Hepatocyte (in vitro differentiated cells): Measurements from ENCODE around the gene ESR1. TPM values are rescaled to one million over a fixed set of nuclear protein-coding genes. Genes with fewer than 3 reads are reported as not detected.

Experiments used
- DNase-seq: peaks from one replicate; pipeline ENCODE4 v3.0.0-alpha.2; 2016; ENCODE audit warnings: low spot score
- H2AFZ ChIP-seq: fragments of 200-600 bp; sonication (generic); 2 replicates; pipeline ENCODE4 v1.6.0; 2016; ENCODE audit warnings: antibody characterized with exemption, mild to moderate bottlenecking
- H3K27ac ChIP-seq: fragments of 200-600 bp; sonication (generic); 2 replicates; pipeline ENCODE4 v1.5.1; 2016; ENCODE audit warnings: mild to moderate bottlenecking
- H3K27me3 ChIP-seq: fragments of 200-600 bp; sonication (generic); 2 replicates; pipeline ENCODE4 v1.6.1; 2016
- H3K36me3 ChIP-seq: fragments of 200-600 bp; sonication (generic); replicated peaks from 2 replicates; pipeline ENCODE4 v1.5.1; 2016; ENCODE audit warnings: low read depth; ENCODE audit not compliant: insufficient read depth
- H3K4me1 ChIP-seq: fragments of 200-600 bp; sonication (generic); 2 replicates; pipeline ENCODE4 v1.5.1; 2016; ENCODE audit warnings: mild to moderate bottlenecking, moderate library complexity; ENCODE audit not compliant: insufficient read depth
- H3K4me2 ChIP-seq: fragments of 200-600 bp; sonication (generic); 2 replicates; pipeline ENCODE4 v1.6.0; 2016
- H3K4me3 ChIP-seq: fragments of 200-600 bp; sonication (generic); 2 replicates; pipeline ENCODE4 v1.5.1; 2016; ENCODE audit warnings: mild to moderate bottlenecking
- H3K79me2 ChIP-seq: fragments of 200-600 bp; sonication (generic); 2 replicates; pipeline ENCODE4 v1.6.0; 2017; ENCODE audit warnings: mild to moderate bottlenecking
- H3K9me2 ChIP-seq: fragments of 200-600 bp; sonication (generic); replicated peaks from 2 replicates; pipeline ENCODE4 v1.6.0; 2017; ENCODE audit warnings: mild to moderate bottlenecking; ENCODE audit not compliant: insufficient read depth
- H3K9me3 ChIP-seq: fragments of 200-600 bp; sonication (generic); 2 replicates; pipeline ENCODE4 v1.5.1; 2016; ENCODE audit warnings: low read depth, mild to moderate bottlenecking
- H4K20me1 ChIP-seq: fragments of 200-600 bp; sonication (generic); 2 replicates; pipeline ENCODE4 v1.6.0; 2016; ENCODE audit warnings: mild to moderate bottlenecking; ENCODE audit not compliant: insufficient read depth, poor library complexity, severe bottlenecking
- EZH2 ChIP-seq: fragments of 200-600 bp; sonication (generic); IDR thresholded peaks from 2 replicates; pipeline ENCODE4 v1.6.1; 2016; ENCODE audit warnings: antibody characterized with exemption, mild to moderate bottlenecking, borderline replicate concordance
- EZH2phosphoT487 ChIP-seq: fragments of 200-600 bp; sonication (generic); IDR thresholded peaks from one replicate; pipeline ENCODE4 v1.6.1; 2018; ENCODE audit warnings: antibody characterized with exemption, mild to moderate bottlenecking, low read depth, moderate library complexity; ENCODE audit not compliant: unreplicated experiment, severe bottlenecking
- WGBS: methylation state at CpG from one replicate; pipeline ENCODE4 v1.1.6; 2016; ENCODE audit warnings: low lambda C conversion rate; ENCODE audit errors: missing lambda C conversion rate; 5-methylcytosine and 5-hydroxymethylcytosine counted together
- polyA plus RNA-seq: library from polyadenylated mRNA; unstranded; fragments of >200 nt; fragmentation: Nextera tagmentation; extraction: Ambion mirVana; gene quantifications from 2 replicates; pipeline ENCODE4 v1.2.1, GENCODE V29; 2016
- total RNA-seq: library from RNA; depleted of rRNA; stranded (reverse); fragments of >200 nt; gene quantifications from 2 replicates; pipeline ENCODE4 v1.2.3, GENCODE V29; 2014
- TF ChIP-seq, protein P1 (sequence below): fragments of 200-600 bp; sonication (generic); IDR thresholded peaks from 2 replicates; pipeline ENCODE4 v1.5.1; 2016; ENCODE audit warnings: antibody characterized with exemption, mild to moderate bottlenecking; ENCODE audit not compliant: poor library complexity

ESR1 gene
- total RNA-seq (0.07 and 0.08 TPM in 2 replicates), polyA plus RNA-seq (not detected in 2 replicates)

DNA sequence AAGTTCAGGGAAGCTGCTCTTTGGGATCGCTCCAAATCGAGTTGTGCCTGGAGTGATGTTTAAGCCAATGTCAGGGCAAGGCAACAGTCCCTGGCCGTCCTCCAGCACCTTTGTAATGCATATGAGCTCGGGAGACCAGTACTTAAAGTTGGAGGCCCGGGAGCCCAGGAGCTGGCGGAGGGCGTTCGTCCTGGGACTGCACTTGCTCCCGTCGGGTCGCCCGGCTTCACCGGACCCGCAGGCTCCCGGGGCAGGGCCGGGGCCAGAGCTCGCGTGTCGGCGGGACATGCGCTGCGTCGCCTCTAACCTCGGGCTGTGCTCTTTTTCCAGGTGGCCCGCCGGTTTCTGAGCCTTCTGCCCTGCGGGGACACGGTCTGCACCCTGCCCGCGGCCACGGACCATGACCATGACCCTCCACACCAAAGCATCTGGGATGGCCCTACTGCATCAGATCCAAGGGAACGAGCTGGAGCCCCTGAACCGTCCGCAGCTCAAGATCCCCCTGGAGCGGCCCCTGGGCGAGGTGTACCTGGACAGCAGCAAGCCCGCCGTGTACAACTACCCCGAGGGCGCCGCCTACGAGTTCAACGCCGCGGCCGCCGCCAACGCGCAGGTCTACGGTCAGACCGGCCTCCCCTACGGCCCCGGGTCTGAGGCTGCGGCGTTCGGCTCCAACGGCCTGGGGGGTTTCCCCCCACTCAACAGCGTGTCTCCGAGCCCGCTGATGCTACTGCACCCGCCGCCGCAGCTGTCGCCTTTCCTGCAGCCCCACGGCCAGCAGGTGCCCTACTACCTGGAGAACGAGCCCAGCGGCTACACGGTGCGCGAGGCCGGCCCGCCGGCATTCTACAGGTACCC is at the start of gene ESR1:
ESR1 (plus strand) TSS at position 170 of the 858 bp plus-strand sequence; CDS start at position 401, 231 bp downstream.
- peak; percentile 25 for DNase-seq
- Histone ChIP-seq H2AFZ (peak within 1 kb of the TSS; percentile 68), H3K27ac (no peak within 1 kb of the TSS), H3K4me1 (peaks cover 19% of the 10 kb centered on the region), H3K4me2 (peak within 1 kb of the TSS; percentile 97), H3K4me3 (peak within 1 kb of the TSS; percentile 33), H4K20me1 (no peaks in the 10 kb centered on the region), H3K79me2 (no peaks in the 10 kb centered on the region), H3K36me3 (no peaks in the 10 kb centered on the region), H3K9me2 (no peaks in the 10 kb centered on the region), H3K9me3 (no peaks in the 10 kb centered on the region), H3K27me3 (peaks cover 98% of the 10 kb centered on the region)
- no peak for TF ChIP-seq EZH2phosphoT487
- peak; percentile 73 for TF ChIP-seq EZH2
- 2% methylated on average over 68 of the region's 73 CpGs for WGBS

DNA sequence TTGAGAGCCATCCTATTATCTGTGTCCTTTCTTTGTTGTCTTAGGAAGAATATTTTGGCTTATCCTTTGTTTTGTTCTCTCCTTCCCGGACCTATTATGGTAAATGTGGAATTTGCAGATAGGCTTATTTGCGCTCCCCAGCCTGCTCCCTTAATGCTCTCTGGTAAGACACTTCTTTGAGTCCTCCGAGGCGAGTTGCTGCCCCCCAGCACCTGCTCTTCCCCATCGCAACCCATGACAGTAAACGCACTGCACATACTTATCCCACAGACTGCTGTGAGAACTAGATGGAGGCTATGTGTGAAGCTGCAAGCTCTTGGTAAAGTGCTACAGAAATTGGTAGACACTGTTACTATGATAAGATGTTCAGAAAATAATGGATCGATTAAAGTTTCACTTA is 47.0 kb upstream of the ESR1 start:
- Histone ChIP-seq H3K4me3 (no peak overlapping the region), H4K20me1 (no peaks in the 10 kb centered on the region), H3K27ac (no peak overlapping the region), H3K4me2 (no peak overlapping the region), H3K9me3 (no peaks in the 10 kb centered on the region), H3K4me1 (peaks cover 10% of the 10 kb centered on the region), H2AFZ (no peak overlapping the region), H3K27me3 (no peaks in the 10 kb centered on the region), H3K36me3 (no peaks in the 10 kb centered on the region), H3K79me2 (no peaks in the 10 kb centered on the region), H3K9me2 (no peaks in the 10 kb centered on the region)
- DNase-seq = no peak
- TF ChIP-seq EZH2 (no peak), EZH2phosphoT487 (no peak)
- TF ChIP-seq, protein P1, sequence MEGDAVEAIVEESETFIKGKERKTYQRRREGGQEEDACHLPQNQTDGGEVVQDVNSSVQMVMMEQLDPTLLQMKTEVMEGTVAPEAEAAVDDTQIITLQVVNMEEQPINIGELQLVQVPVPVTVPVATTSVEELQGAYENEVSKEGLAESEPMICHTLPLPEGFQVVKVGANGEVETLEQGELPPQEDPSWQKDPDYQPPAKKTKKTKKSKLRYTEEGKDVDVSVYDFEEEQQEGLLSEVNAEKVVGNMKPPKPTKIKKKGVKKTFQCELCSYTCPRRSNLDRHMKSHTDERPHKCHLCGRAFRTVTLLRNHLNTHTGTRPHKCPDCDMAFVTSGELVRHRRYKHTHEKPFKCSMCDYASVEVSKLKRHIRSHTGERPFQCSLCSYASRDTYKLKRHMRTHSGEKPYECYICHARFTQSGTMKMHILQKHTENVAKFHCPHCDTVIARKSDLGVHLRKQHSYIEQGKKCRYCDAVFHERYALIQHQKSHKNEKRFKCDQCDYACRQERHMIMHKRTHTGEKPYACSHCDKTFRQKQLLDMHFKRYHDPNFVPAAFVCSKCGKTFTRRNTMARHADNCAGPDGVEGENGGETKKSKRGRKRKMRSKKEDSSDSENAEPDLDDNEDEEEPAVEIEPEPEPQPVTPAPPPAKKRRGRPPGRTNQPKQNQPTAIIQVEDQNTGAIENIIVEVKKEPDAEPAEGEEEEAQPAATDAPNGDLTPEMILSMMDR = no peak
- WGBS = 88% methylated on average over 7 of the region's 7 CpGs

- Histone ChIP-seq H3K4me1 (peaks cover 10% of the 10 kb centered on the region), H3K36me3 (no peaks in the 10 kb centered on the region), H3K9me2 (no peaks in the 10 kb centered on the region), H3K27ac (no peak overlapping the region), H2AFZ (no peak overlapping the region), H3K27me3 (no peaks in the 10 kb centered on the region), H3K9me3 (no peaks in the 10 kb centered on the region), H3K79me2 (no peaks in the 10 kb centered on the region), H3K4me3 (no peak overlapping the region), H4K20me1 (no peaks in the 10 kb centered on the region), H3K4me2 (no peak overlapping the region)
- DNase-seq = no peak
- TF ChIP-seq EZH2phosphoT487 (no peak), EZH2 (no peak)
- TF ChIP-seq, protein P1 = no peak
- WGBS = 67% methylated on average over 4 of the region's 4 CpGs
Measured at GRCh38 chr6:151761851-151762250, 45.6 kb upstream of the ESR1 start.

DNA sequence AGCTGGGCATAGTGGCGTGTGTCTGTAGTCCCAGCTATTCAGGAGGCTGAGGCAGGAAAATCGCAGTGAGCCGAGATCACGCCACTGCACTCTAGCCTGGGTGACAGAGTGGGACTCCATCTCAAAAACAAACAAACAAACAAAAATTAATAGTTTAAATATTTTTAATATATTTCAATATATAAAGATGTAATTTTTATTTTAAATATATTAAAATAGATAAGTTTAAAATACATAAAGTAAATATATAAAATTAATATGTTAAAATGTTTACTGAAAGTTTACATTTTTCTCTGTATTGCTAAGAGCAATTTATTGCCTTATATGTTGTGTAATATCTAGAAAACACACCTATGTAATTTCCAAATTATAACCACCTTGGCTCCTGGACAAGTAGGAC is 44.7 kb upstream of the ESR1 start:
- no peak overlapping the region for H3K4me3 ChIP-seq

More for the DNA sequence above, 44.7 kb upstream of the ESR1 start:
- peaks cover 4% of the 10 kb centered on the region for H3K4me1 ChIP-seq
- no peaks in the 10 kb centered on the region for H3K9me3 ChIP-seq
- peaks cover 4% of the 10 kb centered on the region for H3K27me3 ChIP-seq
- WGBS = 100% methylated on average over 4 of the region's 4 CpGs
- no peak for TF ChIP-seq EZH2phosphoT487
- no peak for TF ChIP-seq EZH2
- TF ChIP-seq, protein P1 = no peak
- no peak overlapping the region for H2AFZ ChIP-seq
- no peak overlapping the region for H3K4me2 ChIP-seq
- no peaks in the 10 kb centered on the region for H3K9me2 ChIP-seq
- no peaks in the 10 kb centered on the region for H4K20me1 ChIP-seq
- DNase-seq = no peak
- H3K27ac ChIP-seq = no peak overlapping the region
- no peaks in the 10 kb centered on the region for H3K36me3 ChIP-seq
- H3K79me2 ChIP-seq = no peaks in the 10 kb centered on the region
